AG09319 (cell line): Measurements from ENCODE around the gene PRRG4.

ENCODE experiments used
- DNase-seq: peaks from one replicate; pipeline ENCODE4 v3.0.0-alpha.2; 2010; ENCODE audit warnings: low read depth; ENCODE audit errors: extremely low read depth
- TF ChIP-seq, protein P1 (sequence below): IDR thresholded peaks from 2 replicates; pipeline ENCODE4 v1.5.1; 2011; ENCODE audit warnings: low read depth, mild to moderate bottlenecking, inconsistent platforms, low read length, moderate library complexity

Gene PRRG4

GRCh38 chr11:32792948-32793475 is 36.7 kb upstream of the PRRG4 start:
- no peak for DNase-seq
- TF ChIP-seq, protein P1, sequence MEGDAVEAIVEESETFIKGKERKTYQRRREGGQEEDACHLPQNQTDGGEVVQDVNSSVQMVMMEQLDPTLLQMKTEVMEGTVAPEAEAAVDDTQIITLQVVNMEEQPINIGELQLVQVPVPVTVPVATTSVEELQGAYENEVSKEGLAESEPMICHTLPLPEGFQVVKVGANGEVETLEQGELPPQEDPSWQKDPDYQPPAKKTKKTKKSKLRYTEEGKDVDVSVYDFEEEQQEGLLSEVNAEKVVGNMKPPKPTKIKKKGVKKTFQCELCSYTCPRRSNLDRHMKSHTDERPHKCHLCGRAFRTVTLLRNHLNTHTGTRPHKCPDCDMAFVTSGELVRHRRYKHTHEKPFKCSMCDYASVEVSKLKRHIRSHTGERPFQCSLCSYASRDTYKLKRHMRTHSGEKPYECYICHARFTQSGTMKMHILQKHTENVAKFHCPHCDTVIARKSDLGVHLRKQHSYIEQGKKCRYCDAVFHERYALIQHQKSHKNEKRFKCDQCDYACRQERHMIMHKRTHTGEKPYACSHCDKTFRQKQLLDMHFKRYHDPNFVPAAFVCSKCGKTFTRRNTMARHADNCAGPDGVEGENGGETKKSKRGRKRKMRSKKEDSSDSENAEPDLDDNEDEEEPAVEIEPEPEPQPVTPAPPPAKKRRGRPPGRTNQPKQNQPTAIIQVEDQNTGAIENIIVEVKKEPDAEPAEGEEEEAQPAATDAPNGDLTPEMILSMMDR = peak; percentile 68

DNA sequence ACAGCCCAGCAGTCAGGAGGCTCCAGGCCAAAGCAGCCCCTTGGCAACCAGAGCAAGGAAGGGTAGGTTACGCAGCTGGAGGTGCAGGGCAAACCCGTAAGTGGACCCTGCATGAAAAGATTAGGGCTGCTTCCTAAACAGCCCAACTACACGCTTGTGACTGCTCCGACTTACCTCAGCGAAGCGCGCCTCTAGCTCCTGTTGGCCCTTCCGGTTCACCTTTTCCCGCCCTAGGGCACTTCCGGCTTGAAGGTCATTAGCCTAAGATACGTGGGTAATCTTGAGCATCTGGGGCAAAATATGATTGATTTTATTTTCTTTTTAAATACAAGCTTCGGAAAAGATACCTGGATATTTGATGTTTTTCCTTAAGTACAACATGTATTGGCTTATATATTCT is 35.3 kb upstream of the PRRG4 start, which contains the start of gene CCDC73:
Gene CCDC73 (minus strand): TSS at position 224 of the 400 bp plus-strand sequence. CDS start 34,419 bp downstream, outside the sequence.
- DNase-seq = no peak

DNA sequence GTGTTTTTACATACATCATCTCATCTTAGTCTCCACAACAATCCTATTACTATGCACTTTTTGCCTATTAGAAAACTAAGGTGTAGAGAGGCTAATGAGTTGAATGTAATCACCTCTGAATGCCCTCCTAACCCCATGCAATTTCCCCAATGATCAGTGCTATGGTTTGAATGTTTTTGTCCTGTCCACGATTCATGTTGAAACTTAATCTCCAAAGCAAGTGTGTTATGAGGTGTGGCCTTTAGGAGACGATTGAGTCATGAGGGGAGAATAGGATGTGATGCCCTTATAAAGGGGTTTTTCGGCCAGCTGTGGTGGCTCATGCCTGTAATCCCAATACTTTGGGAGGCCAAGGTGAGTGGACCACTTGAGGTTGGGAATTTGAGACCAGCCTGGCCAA is 33.3 kb upstream of the PRRG4 start:
- DNase-seq = no peak
- TF ChIP-seq, protein P1 = no peak

More for the DNA sequence above, 35.3 kb upstream of the PRRG4 start, which contains the start of gene CCDC73:
- TF ChIP-seq, protein P1 = no peak

- TF ChIP-seq, protein P1 = peak; percentile 85
- peak; percentile 40 for DNase-seq
Observed at GRCh38 chr11:32809313-32809712, 20.4 kb upstream of the PRRG4 start.

DNA sequence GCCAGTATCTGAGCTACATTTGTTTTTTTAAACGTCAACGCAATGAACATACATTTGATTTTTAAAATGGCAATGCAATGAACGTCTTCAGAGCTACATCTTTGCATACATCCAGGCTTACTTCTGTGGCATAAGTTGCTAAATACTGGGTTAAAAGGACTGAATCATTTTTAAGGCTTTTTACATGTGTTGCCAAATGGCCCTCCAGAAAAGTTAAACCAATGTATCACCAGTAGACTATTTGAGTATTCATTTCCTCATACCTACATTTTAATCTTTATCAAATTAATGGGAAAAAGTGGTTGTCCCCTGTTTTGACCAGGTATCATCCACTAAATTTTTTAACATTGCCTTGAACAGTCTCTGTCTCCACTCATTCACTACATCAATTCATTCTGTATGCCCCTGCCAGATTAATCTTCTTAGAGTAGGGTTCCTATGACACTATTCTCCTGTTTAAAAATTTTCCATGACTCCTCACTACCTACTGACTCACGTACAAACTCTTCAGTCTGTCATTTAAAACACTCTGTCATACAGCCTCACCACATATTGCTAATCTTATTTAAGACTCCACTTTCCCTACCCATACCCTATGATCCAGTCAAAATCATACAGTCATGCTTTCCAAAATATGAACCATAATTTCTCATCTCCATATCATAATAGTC is 12.4 kb upstream of the PRRG4 start:
- TF ChIP-seq, protein P1 = no peak

DNA sequence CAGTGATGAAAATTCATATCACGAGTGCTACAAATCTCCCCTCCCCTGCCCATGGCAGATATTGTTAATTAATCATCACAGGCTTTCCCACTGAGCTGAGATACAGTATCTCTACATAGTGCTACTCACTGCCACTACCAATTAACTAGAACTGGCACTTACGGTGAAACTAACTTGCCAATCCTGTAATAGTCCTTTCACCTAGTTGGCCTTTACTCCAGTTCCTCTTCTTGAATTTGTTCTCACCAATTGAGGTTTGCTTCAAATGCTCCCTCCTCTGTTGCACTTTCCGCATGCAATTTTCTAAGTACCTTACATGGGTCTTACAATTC is 11.9 kb upstream of the PRRG4 start:
- TF ChIP-seq, protein P1 = no peak
- no peak for DNase-seq

More for the DNA sequence above, 12.4 kb upstream of the PRRG4 start:
- no peak for DNase-seq

- TF ChIP-seq, protein P1 = no peak
- no peak for DNase-seq
Observed at GRCh38 chr11:32819187-32819586, 10.5 kb upstream of the PRRG4 start.
